Neuron (in vitro differentiated cells): Measurements from ENCODE around the gene FNIP1.
"Not testable (repeated sequence)": the region's sequence is repeated elsewhere in the genome, so short reads cannot be mapped to it uniquely, and the experiment has no call there.

Experiments
- H2AFZ ChIP-seq: one replicate; pipeline ENCODE4 v1.6.1; 2013; ENCODE audit warnings: low read depth, mild to moderate bottlenecking, inconsistent platforms, low read length, moderate library complexity
- H3K27me3 ChIP-seq: one replicate; pipeline ENCODE4 v1.6.1; 2013; ENCODE audit warnings: low read length; ENCODE audit not compliant: insufficient read depth
- H3K36me3 ChIP-seq: one replicate; pipeline ENCODE4 v1.6.1; 2013; ENCODE audit warnings: low read length; ENCODE audit not compliant: insufficient read depth
- H3K4me1 ChIP-seq: one replicate; pipeline ENCODE4 v1.6.1; 2013; ENCODE audit warnings: low read length; ENCODE audit not compliant: insufficient read depth
- H3K4me3 ChIP-seq: 2 replicates; pipeline ENCODE4 v1.5.1; 2013; ENCODE audit warnings: mild to moderate bottlenecking, low read length, moderate library complexity
- H3K9me3 ChIP-seq: one replicate; pipeline ENCODE4 v1.6.1; 2013; ENCODE audit warnings: low read length

Gene FNIP1

DNA sequence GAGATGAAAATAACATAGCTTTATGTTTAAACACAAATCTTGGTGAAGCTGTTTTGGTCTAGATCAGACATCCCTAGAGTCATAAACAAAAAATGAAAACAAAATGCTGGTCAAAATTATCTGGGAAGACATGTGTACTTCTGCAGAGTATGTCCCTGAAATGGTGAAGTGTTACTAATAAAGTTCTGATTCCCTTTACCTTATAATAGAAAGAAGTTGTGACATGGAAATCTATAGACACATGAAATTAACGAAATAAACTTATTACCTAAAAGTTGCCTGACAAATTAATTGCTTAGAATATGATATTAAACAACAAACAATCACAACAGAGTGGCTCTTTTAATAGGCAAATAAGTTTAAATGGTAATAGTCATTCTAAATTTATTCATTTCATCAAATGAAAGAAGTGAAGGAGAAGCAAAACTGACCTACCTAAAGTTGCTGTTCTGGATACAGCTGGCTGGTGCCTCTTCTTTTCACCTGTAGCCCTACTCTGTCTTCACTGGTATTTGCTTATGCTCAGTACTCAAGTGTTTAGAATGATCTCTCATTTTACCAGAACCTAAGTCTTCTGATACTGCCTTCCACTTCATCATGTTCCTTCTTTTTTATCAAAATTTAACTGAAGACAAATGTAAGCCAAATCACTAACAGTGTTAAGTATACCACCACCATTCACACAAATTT lies 38.8 kb downstream of the FNIP1 start:
- Histone ChIP-seq H3K4me1 (no peaks in the 10 kb centered on the region), H3K27me3 (no peaks in the 10 kb centered on the region), H2AFZ (no peak overlapping the region), H3K36me3 (no peaks in the 10 kb centered on the region), H3K9me3 (peaks cover 3% of the 10 kb centered on the region), H3K4me3 (no peak overlapping the region)

DNA sequence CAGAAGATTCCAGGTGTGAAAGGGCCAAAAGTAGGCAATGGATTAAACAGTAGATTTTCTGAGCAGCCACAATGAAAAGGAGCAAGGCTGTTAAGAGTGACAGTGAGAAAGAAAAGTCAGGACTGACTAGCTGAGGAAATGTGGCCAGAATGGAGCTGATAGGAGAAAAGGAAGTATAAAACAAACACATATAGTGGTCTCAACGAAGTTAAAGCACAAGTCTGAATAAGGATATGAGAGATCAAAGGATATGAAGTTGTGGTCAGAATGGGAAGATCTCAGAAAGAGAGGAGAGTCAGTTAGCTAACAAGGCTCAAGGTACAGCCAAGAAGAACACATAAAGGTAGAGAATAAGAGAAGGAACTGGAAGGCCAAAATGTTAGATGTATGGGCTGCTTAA lies 39.9 kb downstream of the FNIP1 start:
- Histone ChIP-seq H2AFZ (no peak overlapping the region), H3K4me1 (no peaks in the 10 kb centered on the region), H3K27me3 (no peaks in the 10 kb centered on the region), H3K9me3 (no peaks in the 10 kb centered on the region), H3K4me3 (no peak overlapping the region), H3K36me3 (no peaks in the 10 kb centered on the region)

DNA sequence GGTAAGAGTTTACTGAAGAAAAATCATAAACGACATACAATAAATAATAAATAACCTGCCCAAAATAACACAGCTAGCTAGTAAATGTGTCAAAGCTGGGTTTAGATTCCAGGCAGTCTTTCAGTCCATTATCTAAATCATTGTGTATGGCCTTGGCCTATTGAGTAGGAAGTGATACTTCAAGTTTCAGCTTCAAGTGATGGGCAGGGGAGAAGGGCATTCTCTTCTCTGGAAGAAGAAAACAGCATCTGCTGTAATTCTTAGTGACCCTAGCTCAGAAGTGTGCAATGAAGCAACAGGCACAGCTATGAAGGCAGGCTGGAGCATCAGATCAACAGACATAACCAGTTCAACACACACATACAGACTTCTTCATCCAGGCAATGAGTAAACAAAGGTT lies 42.5 kb downstream of the FNIP1 start:
- Histone ChIP-seq H2AFZ (no peak overlapping the region), H3K27me3 (no peaks in the 10 kb centered on the region), H3K4me3 (no peak overlapping the region)

DNA sequence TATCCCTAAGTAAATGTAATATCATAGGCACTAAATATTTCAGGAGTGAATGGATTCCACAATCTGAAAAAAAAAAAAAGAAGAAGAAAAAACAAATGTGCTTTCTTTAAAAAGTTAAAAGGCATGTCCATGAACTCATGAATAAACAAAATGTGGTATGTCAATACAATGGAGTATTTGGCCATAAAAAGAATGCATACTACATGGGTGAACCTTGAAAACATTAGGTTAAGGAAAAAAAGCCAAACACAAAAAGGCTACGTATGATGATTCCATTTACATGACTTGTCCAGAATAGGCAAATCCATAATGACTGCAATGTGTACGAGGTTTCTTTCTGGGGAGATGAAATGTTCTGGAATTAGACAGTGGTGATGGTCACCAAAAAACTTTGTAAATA lies 45.3 kb downstream of the FNIP1 start:
- H3K4me3 ChIP-seq = no peak overlapping the region
- no peak overlapping the region for H2AFZ ChIP-seq
- H3K9me3 ChIP-seq = peaks cover 2% of the 10 kb centered on the region
- H3K27me3 ChIP-seq = no peaks in the 10 kb centered on the region
- H3K36me3 ChIP-seq = no peaks in the 10 kb centered on the region
- peaks cover 5% of the 10 kb centered on the region for H3K4me1 ChIP-seq

More for the DNA sequence above, 42.5 kb downstream of the FNIP1 start:
- H3K4me1 ChIP-seq = no peaks in the 10 kb centered on the region
- H3K36me3 ChIP-seq = no peaks in the 10 kb centered on the region
- no peaks in the 10 kb centered on the region for H3K9me3 ChIP-seq

DNA sequence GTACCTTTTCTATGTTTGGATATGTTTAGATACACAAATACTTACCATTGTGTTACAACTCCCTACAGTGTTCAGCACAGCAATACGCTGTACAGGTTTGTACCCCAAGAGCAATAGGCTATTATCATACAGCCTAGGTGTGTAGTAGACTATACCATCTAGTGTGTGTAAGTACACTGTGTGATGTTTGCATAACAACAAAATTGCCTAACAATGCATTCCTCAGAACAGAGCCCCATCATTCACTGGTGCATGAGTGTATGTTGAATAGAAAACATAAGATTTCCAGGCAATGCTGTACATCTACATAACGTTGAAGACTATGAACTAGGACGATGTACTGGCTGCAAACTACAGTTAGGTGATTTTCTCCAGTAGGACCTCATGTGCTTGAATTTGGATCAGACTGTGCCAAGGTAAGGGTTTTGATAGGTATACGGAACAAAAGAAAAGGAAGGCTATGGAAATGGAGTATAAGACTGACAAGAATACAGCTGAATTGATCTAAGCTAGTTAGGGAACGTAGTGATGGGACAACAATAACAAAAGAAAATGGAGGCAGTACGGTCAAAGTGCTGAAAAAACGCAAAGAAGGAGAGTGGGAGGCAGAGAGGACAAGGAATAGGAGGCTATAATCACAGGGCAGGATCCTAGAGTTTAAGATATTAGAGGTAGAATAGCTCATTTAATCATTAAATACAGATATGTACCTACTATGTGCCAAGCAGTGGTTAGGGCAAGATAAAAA lies 46.9 kb downstream of the FNIP1 start:
- H3K4me3 ChIP-seq = no peak overlapping the region
- H3K4me1 ChIP-seq = peaks cover 5% of the 10 kb centered on the region
- H3K9me3 ChIP-seq = peaks cover 2% of the 10 kb centered on the region
- no peaks in the 10 kb centered on the region for H3K27me3 ChIP-seq
- no peaks in the 10 kb centered on the region for H3K36me3 ChIP-seq
- H2AFZ ChIP-seq = no peak overlapping the region

DNA sequence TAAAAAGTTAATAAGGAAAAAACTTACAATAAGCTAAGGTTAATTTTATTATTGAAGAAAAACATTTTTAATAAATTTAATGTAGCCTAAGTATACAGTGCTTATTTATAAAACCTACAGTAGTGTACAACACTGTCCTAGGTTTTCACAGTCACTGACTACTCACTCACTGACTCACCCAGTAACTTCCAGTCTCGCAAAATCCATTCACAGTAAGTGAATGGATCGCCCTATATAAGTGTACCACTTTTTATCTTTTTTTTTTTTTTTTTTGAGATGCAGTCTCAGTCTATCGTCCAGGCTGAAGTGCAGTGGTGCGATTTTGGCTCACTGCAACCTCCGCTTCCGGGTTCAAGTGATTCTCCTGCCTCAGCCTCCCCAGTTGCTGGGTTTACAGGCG lies 47.7 kb downstream of the FNIP1 start:
- no peak overlapping the region for H3K4me3 ChIP-seq
- peaks cover 2% of the 10 kb centered on the region for H3K9me3 ChIP-seq
- H2AFZ ChIP-seq = no peak overlapping the region
- no peaks in the 10 kb centered on the region for H3K36me3 ChIP-seq
- peaks cover 5% of the 10 kb centered on the region for H3K4me1 ChIP-seq
- H3K27me3 ChIP-seq = no peaks in the 10 kb centered on the region

DNA sequence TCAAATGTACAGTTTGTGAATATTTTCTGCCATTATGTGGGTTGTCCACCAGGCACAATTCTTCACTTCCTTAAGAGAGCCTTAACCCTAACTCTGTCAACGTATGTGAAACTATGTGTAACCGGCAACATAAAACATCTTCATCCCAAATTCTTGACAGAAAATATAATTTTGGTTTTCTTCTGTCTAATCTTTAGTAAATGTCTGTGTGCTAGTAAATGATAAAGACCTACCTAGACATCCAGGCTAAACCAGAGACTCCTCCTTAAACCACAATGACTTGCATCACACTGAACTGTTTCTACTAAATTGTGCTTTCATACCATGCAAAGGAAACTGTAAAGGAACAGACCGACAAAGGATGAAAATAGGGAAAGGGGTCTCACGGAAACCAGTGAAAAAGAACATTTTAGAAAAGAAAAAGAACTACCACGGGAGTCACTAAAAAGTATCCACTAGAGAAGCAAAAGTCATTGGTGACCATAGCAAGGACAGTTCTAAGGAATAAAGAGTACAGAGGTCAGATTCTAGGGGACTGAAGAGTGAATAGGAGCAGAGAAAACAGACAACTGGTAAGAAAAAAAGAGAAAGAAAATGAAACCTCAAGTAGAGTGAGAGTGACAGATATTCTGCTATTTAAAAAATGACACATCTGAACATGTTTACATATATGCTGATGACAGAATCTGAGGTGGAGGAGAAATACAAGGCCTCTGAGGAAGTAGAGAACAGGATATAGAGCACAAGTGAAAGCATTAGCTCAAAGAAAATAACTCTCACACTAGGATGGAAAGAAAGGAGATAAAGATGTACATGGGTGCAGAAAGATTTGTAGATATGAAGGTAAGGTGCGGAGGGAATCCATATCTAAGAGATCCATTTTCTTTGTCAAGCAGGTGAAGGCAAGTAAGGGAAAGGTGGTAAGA lies 49.4 kb downstream of the FNIP1 start:
- Histone ChIP-seq H3K9me3 (peaks cover 2% of the 10 kb centered on the region), H3K4me3 (no peak overlapping the region), H3K4me1 (peaks cover 5% of the 10 kb centered on the region), H3K36me3 (peaks cover 7% of the 10 kb centered on the region), H3K27me3 (no peaks in the 10 kb centered on the region), H2AFZ (no peak overlapping the region)

DNA sequence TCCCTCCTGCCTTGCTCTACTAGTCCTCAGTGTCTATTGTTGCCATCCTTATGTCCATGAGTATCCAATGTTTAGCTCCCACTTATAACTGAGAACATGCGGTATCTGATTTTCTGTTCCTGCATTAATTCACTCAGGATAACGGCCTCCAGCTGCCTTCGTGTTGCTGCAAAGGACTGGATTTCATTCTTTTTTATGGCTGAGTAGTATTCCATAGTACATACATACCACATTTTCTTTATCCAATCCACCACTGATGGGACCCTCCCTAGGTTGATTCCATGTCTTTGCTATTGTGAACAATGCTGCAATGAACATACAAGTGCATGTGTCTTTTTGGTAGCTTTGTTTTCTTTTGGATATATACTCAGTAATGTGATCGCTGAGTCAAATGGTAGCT lies 50.4 kb downstream of the FNIP1 start:
- Histone ChIP-seq H3K36me3 (peaks cover 15% of the 10 kb centered on the region), H3K27me3 (no peaks in the 10 kb centered on the region), H3K4me1 (peaks cover 5% of the 10 kb centered on the region), H3K9me3 (peaks cover 2% of the 10 kb centered on the region), H3K4me3 (no peak overlapping the region), H2AFZ (no peak overlapping the region)

DNA sequence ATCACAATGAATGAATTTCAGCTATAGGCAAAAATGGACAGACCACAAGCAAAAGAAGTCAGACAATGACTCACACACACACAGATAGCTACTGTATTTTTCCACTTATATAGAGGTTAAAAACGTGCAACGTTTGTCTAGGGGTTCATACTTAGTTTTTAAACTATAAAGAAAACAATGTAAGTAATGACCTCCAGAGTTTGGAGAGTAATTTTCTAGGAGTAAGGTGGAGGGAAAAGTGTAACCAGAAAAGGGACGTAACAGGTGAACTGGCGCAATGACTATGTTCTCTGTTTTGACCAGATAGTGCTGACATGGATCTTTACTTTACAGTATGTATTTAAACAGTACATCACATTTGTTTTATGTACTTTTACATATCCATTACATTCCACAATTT lies 51.1 kb downstream of the FNIP1 start:
- Histone ChIP-seq H3K9me3 (peaks cover 2% of the 10 kb centered on the region), H3K4me3 (no peak overlapping the region), H3K4me1 (peaks cover 5% of the 10 kb centered on the region), H3K27me3 (no peaks in the 10 kb centered on the region), H3K36me3 (peaks cover 17% of the 10 kb centered on the region), H2AFZ (no peak overlapping the region)

DNA sequence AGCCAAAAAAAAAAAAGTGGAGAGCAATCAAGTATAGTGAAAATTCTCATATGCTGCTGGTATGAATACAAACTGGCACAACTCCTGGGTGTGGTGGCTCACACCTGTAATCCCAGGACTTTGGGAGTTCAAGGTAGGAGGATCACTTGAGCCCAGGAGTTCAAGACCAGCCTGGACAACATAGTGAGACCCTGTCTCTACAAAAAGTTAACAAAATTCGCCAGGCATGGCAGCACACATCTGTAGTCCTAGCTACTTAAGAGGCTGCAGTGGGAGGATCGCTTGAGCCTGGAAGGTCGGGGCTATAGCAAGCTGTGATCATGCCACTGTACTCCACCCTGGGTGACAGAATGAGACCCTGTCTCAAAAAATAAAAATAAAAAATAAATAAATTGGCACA lies 51.7 kb downstream of the FNIP1 start:
- no peak overlapping the region for H2AFZ ChIP-seq
- H3K4me3 ChIP-seq = no peak overlapping the region
- no peaks in the 10 kb centered on the region for H3K27me3 ChIP-seq

DNA sequence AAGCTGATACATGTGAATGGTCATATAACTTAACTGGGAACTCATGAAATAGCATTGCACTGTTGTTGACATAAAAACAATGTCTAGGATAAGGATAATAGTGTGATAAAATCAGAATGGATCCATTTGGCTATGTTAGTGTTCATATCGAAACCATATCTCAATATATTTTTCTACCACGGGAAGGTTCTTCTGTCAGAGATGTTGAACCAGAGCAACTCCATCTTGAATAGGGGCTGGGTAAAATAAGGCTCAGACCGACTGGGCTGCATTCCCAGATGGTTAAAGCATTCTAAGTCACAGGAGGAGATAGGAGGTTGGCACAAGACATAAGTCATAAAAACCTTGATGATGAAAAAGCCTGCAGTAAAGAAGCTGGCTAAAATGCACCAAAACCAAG lies 56.3 kb downstream of the FNIP1 start:
- H3K36me3 ChIP-seq = peaks cover 23% of the 10 kb centered on the region
- H2AFZ ChIP-seq = no peak overlapping the region
- no peaks in the 10 kb centered on the region for H3K4me1 ChIP-seq

More for the DNA sequence above, 51.7 kb downstream of the FNIP1 start:
- Histone ChIP-seq H3K4me1 (peaks cover 5% of the 10 kb centered on the region), H3K36me3 (peaks cover 17% of the 10 kb centered on the region), H3K9me3 (peaks cover 2% of the 10 kb centered on the region)

DNA sequence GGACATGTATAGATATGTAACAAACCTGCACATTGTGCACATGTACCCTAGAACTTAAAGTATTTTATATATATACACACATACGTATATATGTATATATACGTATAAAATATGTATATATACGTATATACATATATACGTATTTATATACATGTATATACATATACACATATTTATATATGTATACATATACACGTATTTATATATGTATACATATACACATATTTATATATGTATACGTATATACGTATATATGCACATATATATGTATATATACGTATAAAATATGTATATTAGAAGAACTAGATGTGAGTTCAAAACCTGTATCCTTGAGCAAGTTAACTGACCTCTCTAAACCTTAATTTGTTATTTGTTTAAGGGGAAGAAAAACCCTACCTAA lies 61.4 kb downstream of the FNIP1 start:
- Histone ChIP-seq H3K27me3 (no peaks in the 10 kb centered on the region), H3K4me1 (no peaks in the 10 kb centered on the region), H3K36me3 (peaks cover 10% of the 10 kb centered on the region), H2AFZ (no peak overlapping the region), H3K9me3 (peaks cover 1% of the 10 kb centered on the region), H3K4me3 (no peak overlapping the region)

More for the DNA sequence above, 56.3 kb downstream of the FNIP1 start:
- H3K9me3 ChIP-seq = peaks cover 1% of the 10 kb centered on the region
- H3K4me3 ChIP-seq = no peak overlapping the region
- no peaks in the 10 kb centered on the region for H3K27me3 ChIP-seq

DNA sequence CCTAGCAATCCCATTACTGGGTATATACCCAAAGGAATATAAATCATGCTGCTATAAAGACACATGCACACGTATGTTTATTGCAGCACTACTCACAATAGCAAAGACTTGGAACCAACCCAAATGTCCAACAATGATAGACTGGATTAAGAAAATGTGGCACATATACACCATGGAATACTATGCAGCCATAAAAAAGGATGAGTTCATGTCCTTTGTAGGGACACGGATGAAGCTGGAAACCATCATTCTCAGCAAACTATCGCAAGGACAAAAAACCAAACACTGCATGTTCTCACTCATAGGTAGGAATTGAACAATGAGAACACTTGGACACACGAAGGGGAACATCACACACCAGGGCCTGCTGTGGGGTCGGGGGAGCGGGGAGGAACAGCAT lies 61.9 kb downstream of the FNIP1 start:
- H3K36me3 ChIP-seq, H3K4me1 ChIP-seq: not testable (repeated sequence)

More for the DNA sequence above, 61.9 kb downstream of the FNIP1 start:
- not testable (repeated sequence) for H3K9me3 ChIP-seq, H3K4me3 ChIP-seq, H2AFZ ChIP-seq, H3K27me3 ChIP-seq
